Panc1 (cell line): ENCODE data around the gene TLCD2.

Experiments
- CTCF ChIP-seq: fragments of 450-650 bp; IDR thresholded peaks from 2 replicates; pipeline ENCODE4 v1.5.1; 2017; ENCODE audit warnings: mild to moderate bottlenecking
- POLR2AphosphoS5 ChIP-seq: IDR thresholded peaks from 2 replicates; pipeline ENCODE4 v1.6.1; 2012; ENCODE audit warnings: mild to moderate bottlenecking, low read depth, low read length, moderate library complexity
- REST ChIP-seq, 2 experiments: IDR thresholded peaks; 2 replicates each; pipeline ENCODE4 v1.6.1; 2011 to 2012; ENCODE audit warnings: low read depth in 2 of 2, control low read depth in 1 of 2, low read length in 1 of 2, mild to moderate bottlenecking in 1 of 2, moderate library complexity in 1 of 2; ENCODE audit not compliant: insufficient read depth in 1 of 2
- SIN3A ChIP-seq: IDR thresholded peaks from 2 replicates; pipeline ENCODE4 v1.6.1; 2012; ENCODE audit warnings: low read depth, mild to moderate bottlenecking, low read length, moderate library complexity, borderline replicate concordance; ENCODE audit not compliant: insufficient read depth

- TF ChIP-seq POLR2AphosphoS5 (no peak), CTCF (no peak), REST (IDR thresholded peaks at IDR 0.05; ENCODE audit: insufficient read depth in 1 of 2, low read depth in 2 of 2, low read length in 1 of 2) (no peak), SIN3A (no peak)
These were observed 34.7 kb upstream of the TLCD2 start for GRCh38 chr17:1744551-1745512.
